NT2/D1 (cell line): ENCODE data around the gene LTB4R2.

Source experiments
- SUZ12 ChIP-seq: IDR thresholded peaks from 2 replicates; pipeline ENCODE4 v1.6.1; 2011; ENCODE audit not compliant: insufficient read length, insufficient read depth; ENCODE audit errors: extremely low read depth
- YY1 ChIP-seq: IDR thresholded peaks from 2 replicates; pipeline ENCODE4 v1.6.1; 2011; ENCODE audit not compliant: insufficient read length, insufficient read depth
- ZNF274 ChIP-seq: IDR thresholded peaks from 2 replicates; pipeline ENCODE4 v1.6.1; 2011; ENCODE audit warnings: mild to moderate bottlenecking, low read depth, low read length

DNA sequence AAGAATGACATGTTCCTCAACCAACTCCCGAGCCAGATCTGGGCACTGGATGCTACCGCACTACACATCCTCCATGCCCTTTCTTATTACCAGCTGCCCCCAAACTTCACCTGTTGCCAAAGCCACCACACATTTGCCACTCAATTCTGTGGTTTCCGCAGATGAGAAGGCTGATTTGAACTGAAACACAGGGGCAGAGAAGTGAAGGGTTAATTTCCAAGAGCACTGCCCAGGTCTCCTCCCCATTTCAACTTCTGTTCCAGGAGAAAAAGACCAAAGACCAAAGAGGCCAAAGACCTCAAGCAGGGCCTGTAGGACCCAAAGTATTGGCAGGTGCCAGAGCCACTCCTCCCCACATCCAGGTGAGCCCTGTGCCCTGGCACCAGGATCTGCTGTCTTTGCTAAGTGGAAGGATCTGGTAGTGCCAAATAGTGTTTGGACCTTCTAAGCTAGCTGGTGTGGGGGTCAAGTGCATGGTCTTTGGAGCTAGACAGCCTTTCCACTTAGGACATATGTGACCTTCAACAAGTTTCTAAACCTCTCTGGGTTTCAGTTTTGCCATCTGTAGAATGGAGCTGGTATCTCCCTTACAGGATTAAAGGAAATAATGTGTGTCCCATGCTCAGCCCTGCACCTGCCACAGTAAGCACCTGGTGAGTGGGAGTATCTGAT lies 18.4 kb upstream of the LTB4R2 start:
- TF ChIP-seq ZNF274 (no peak), YY1 (no peak), SUZ12 (no peak)
